ENCODE data around the gene EPS8.

DNA sequence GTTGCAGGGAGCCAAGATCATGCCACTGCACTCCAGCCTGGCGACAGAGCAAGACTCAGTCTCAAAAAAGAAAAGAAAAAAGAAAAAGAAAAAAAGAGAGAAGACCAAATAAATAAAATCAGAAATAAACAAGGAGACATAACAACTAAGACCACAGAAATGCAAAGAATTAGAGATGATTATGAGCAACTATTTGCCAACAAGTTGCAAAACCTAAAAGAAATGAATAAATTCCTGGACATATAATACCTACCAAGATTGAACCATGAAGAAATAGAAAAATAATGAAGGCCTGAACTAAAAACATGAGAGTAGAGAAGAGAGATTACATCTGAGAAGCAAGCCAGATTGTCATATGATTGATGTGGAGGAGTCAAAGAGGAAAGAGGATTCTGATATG is 17.6 kb upstream of the EPS8 start:
- TF ChIP-seq CTCF (IDR thresholded peaks at IDR 0.05) (no peak), POLR2A (IDR thresholded peaks at IDR 0.05) (no peak)

Data from lower leg skin (tissue), 3 donors.